Neutrophil (primary cell): Measurements from ENCODE around the gene LAMA3.

Experiments used
- H3K27ac ChIP-seq: fragments of 200-600 bp; sonication (generic); 2 replicates; pipeline ENCODE4 v1.5.1; 2016; ENCODE audit warnings: mild to moderate bottlenecking, moderate library complexity
- H3K27me3 ChIP-seq: fragments of 200-600 bp; sonication (generic); 2 replicates; pipeline ENCODE4 v1.6.0; 2016; ENCODE audit warnings: mild to moderate bottlenecking
- H3K36me3 ChIP-seq: fragments of 200-600 bp; sonication (generic); 2 replicates; pipeline ENCODE4 v1.5.1; 2017
- H3K4me1 ChIP-seq, 2 experiments: fragments of 200-600 bp in 1 of 2; sonication (generic) in 1 of 2; 1 replicate in 1 of 2; 2 replicates in 1 of 2; pipeline versions ENCODE4 v1.5.1 to v1.6.1; 2013 to 2016; ENCODE audit warnings: low read depth in 1 of 2, low read length in 1 of 2, mild to moderate bottlenecking in 1 of 2, moderate library complexity in 1 of 2; ENCODE audit not compliant: control insufficient read depth in 1 of 2, insufficient read depth in 1 of 2
- H3K4me3 ChIP-seq, 2 experiments: fragments of 200-600 bp in 1 of 2; sonication (generic) in 1 of 2; 1 replicate in 1 of 2; 2 replicates in 1 of 2; pipeline ENCODE4 v1.5.1; 2013 to 2016; ENCODE audit warnings: low read depth in 1 of 2, low read length in 1 of 2, mild to moderate bottlenecking in 1 of 2, moderate library complexity in 1 of 2
- H3K9me3 ChIP-seq: fragments of 200-600 bp; sonication (generic); 2 replicates; pipeline ENCODE4 v1.5.1; 2016
- CTCF ChIP-seq: fragments of 200-600 bp; sonication (generic); IDR thresholded peaks from 2 replicates; pipeline ENCODE4 v1.5.1; 2016; ENCODE audit warnings: antibody characterized with exemption

Gene LAMA3

GRCh38 chr18:23897291-23897690 lies 208.0 kb downstream of the LAMA3 start:
- no peaks in the 10 kb centered on the region for H3K36me3 ChIP-seq
- no peaks in the 10 kb centered on the region for H3K9me3 ChIP-seq
- H3K4me1 ChIP-seq: peaks cover 0 to 5% of the 10 kb centered on the region in 2 experiments
- no peak overlapping the region for H3K4me3 ChIP-seq
- H3K27me3 ChIP-seq: peaks cover 4% of the 10 kb centered on the region
- TF ChIP-seq CTCF: no peak
- H3K27ac ChIP-seq: no peak overlapping the region

- Histone ChIP-seq H3K36me3 (no peaks in the 10 kb centered on the region), H3K4me3 (no peak overlapping the region), H3K27me3 (peaks cover 4% of the 10 kb centered on the region), H3K27ac (no peak overlapping the region), H3K4me1 (peaks cover 0 to 5% of the 10 kb centered on the region in 2 experiments), H3K9me3 (no peaks in the 10 kb centered on the region)
- no peak for TF ChIP-seq CTCF
Observed at GRCh38 chr18:23897733-23898132, 208.5 kb downstream of the LAMA3 start.

GRCh38 chr18:23900994-23901393 lies 211.7 kb downstream of the LAMA3 start:
- no peak for TF ChIP-seq CTCF
- H3K4me3 ChIP-seq: no peak overlapping the region
- no peaks in the 10 kb centered on the region for H3K36me3 ChIP-seq
- H3K9me3 ChIP-seq: no peaks in the 10 kb centered on the region
- H3K27me3 ChIP-seq: peaks cover 4% of the 10 kb centered on the region
- H3K4me1 ChIP-seq: peaks cover 0 to 5% of the 10 kb centered on the region in 2 experiments
- no peak overlapping the region for H3K27ac ChIP-seq

DNA sequence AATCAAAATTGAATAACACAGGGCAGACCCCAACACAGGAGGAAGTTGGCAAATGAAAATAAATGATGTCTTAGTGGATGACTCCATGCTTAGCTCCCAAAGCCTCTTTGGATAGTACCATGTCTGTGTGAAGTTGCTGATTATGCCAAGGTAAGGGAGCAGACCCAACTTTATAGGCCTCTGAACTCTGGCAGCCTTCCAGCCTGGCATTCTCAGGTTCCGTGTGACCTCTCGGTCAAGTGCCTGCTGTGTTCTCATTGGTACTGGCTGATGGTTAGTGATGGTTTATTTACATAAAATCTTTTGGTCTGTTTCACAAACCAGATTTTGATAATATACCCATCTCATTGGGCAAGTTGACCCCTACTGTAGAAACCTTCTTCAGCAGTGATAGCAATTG lies 213.1 kb downstream of the LAMA3 start:
- Histone ChIP-seq H3K27ac (no peak overlapping the region), H3K4me3 (no peak overlapping the region), H3K36me3 (no peaks in the 10 kb centered on the region), H3K27me3 (peaks cover 4% of the 10 kb centered on the region), H3K4me1 (peaks cover 0 to 2% of the 10 kb centered on the region in 2 experiments), H3K9me3 (no peaks in the 10 kb centered on the region)
- TF ChIP-seq CTCF: no peak

- TF ChIP-seq CTCF: no peak
- Histone ChIP-seq H3K9me3 (no peaks in the 10 kb centered on the region), H3K27ac (no peak overlapping the region), H3K27me3 (peaks cover 4% of the 10 kb centered on the region), H3K36me3 (no peaks in the 10 kb centered on the region), H3K4me1 (no peaks in the 10 kb centered on the region), H3K4me3 (no peak overlapping the region)
Observed at GRCh38 chr18:23903971-23904370, 214.7 kb downstream of the LAMA3 start.

DNA sequence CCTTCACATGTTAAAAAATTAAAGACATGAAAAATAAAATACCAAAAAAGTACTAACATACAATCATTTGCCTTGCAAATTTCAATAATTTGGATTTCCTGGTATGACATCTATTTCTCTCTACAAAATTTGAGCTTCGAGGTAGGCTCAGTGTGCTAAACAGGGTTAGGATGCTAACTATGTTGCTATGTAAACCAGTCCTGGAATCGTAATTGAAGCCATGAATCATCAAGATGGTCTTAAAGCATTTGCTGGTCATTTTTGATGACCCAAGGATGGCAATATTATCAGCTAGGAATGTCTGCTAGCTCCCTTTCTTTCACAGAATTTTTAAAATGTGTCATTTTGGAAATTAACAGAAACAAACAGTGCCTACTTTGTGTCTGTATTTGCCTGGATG lies 217.4 kb downstream of the LAMA3 start:
- H3K4me3 ChIP-seq: no peak overlapping the region

More for the DNA sequence above, 217.4 kb downstream of the LAMA3 start:
- TF ChIP-seq CTCF: no peak
- Histone ChIP-seq H3K27me3 (no peaks in the 10 kb centered on the region), H3K9me3 (no peaks in the 10 kb centered on the region), H3K4me1 (no peaks in the 10 kb centered on the region), H3K27ac (no peak overlapping the region), H3K36me3 (no peaks in the 10 kb centered on the region)
